Retinal pigment epithelial cell (primary cell): ENCODE data around the gene PDE4D.

Experiments
- DNase-seq: peaks from one replicate; pipeline ENCODE4 v3.0.0-alpha.2; 2010; ENCODE audit warnings: low read depth
- H3K4me3 ChIP-seq: 2 replicates; pipeline ENCODE4 v1.5.1; 2011; ENCODE audit warnings: mild to moderate bottlenecking, low read length, control low read depth, moderate library complexity
- CTCF ChIP-seq: conservative IDR thresholded peaks from 2 replicates; pipeline ENCODE4 v1.5.1; 2011; ENCODE audit warnings: low read depth, low read length, control low read depth, inconsistent platforms

PDE4D gene

GRCh38 chr5:59055745-59056448 lies 837.6 kb downstream of the PDE4D start:
- no peak for DNase-seq
- H3K4me3 ChIP-seq = no peak overlapping the region
- TF ChIP-seq CTCF = no peak

GRCh38 chr5:59054963-59055528 lies 838.5 kb downstream of the PDE4D start:
- no peak for DNase-seq
- TF ChIP-seq CTCF = no peak
- no peak overlapping the region for H3K4me3 ChIP-seq

GRCh38 chr5:59051951-59052350 lies 841.6 kb downstream of the PDE4D start:
- DNase-seq = no peak
- TF ChIP-seq CTCF = no peak

GRCh38 chr5:59049095-59049494 lies 844.4 kb downstream of the PDE4D start:
- TF ChIP-seq CTCF = no peak

More at GRCh38 chr5:59051951-59052350, 841.6 kb downstream of the PDE4D start:
- H3K4me3 ChIP-seq = no peak overlapping the region

GRCh38 chr5:59042201-59043055 lies 851.1 kb downstream of the PDE4D start:
- DNase-seq = no peak
- no peak for TF ChIP-seq CTCF

More at GRCh38 chr5:59049095-59049494, 844.4 kb downstream of the PDE4D start:
- no peak overlapping the region for H3K4me3 ChIP-seq
- no peak for DNase-seq

GRCh38 chr5:59041355-59041754 lies 852.2 kb downstream of the PDE4D start:
- TF ChIP-seq CTCF = no peak
- DNase-seq = no peak
- no peak overlapping the region for H3K4me3 ChIP-seq

More at GRCh38 chr5:59042201-59043055, 851.1 kb downstream of the PDE4D start:
- H3K4me3 ChIP-seq = no peak overlapping the region
